Esophagus muscularis mucosa (tissue), 4 donors: ENCODE results near the gene DLG1.

ENCODE experiments used
- CTCF ChIP-seq, 3 experiments: fragments of 200-600 bp in 2 of 3; fragments of 450-650 bp in 1 of 3; sonication (generic) in 2 of 3; IDR thresholded peaks; one replicate each; pipeline ENCODE4 v1.5.1; 2017 to 2019; ENCODE audit warnings: antibody characterized with exemption in 3 of 3, mild to moderate bottlenecking in 2 of 3, moderate library complexity in 1 of 3
- EP300 ChIP-seq: sonication (generic); formaldehyde crosslinking; IDR thresholded peaks from one replicate; pipeline ENCODE4 v1.6.1; 2017; ENCODE audit warnings: antibody characterized with exemption
- POLR2A ChIP-seq: fragments of 450-650 bp; IDR thresholded peaks from one replicate; pipeline ENCODE4 v1.6.1; 2017; ENCODE audit warnings: antibody characterized with exemption, moderate library complexity, mild to moderate bottlenecking, low read depth
- POLR2AphosphoS5 ChIP-seq, 2 donors: sonication (generic); formaldehyde crosslinking; IDR thresholded peaks; one replicate each; pipeline ENCODE4 v1.6.1; 2017; ENCODE audit warnings: antibody characterized with exemption in 2 of 2

- TF ChIP-seq CTCF (IDR thresholded peaks at IDR 0.05) (no peak), POLR2A (no peak), POLR2AphosphoS5 (IDR thresholded peaks at IDR 0.05) (no peak), EP300 (no peak)
These were observed 172.8 kb downstream of the DLG1 start for GRCh38 chr3:197125636-197126035.
